HUES6 (cell line): ENCODE measurements around the gene WHAMM.
"Not testable (repeated sequence)": the region's sequence is repeated elsewhere in the genome, so short reads cannot be mapped to it uniquely, and the experiment has no call there.

Experiments
- H3K27ac ChIP-seq: 2 replicates; pipeline ENCODE4 v1.7.0; 2013; ENCODE audit warnings: low read depth, mild to moderate bottlenecking, low read length, inconsistent platforms
- H3K27me3 ChIP-seq: 2 replicates; pipeline ENCODE4 v1.6.1; 2013; ENCODE audit warnings: low read length; ENCODE audit not compliant: control insufficient read depth, insufficient read depth
- H3K36me3 ChIP-seq: 2 replicates; pipeline ENCODE4 v1.6.1; 2013; ENCODE audit warnings: low read length; ENCODE audit not compliant: control insufficient read depth, insufficient read depth
- H3K4me1 ChIP-seq: 2 replicates; pipeline ENCODE4 v1.6.1; 2013; ENCODE audit warnings: low read length; ENCODE audit not compliant: control insufficient read depth, insufficient read depth
- H3K4me3 ChIP-seq: 2 replicates; pipeline ENCODE4 v1.5.1; 2013; ENCODE audit warnings: low read depth, low read length
- H3K9ac ChIP-seq: one replicate; pipeline ENCODE4 v1.6.1; 2013; ENCODE audit warnings: mild to moderate bottlenecking, low read length
- H3K9me3 ChIP-seq: 2 replicates; pipeline ENCODE4 v1.6.1; 2013; ENCODE audit warnings: low read depth, low read length; ENCODE audit not compliant: control insufficient read depth, insufficient read depth

WHAMM gene

DNA sequence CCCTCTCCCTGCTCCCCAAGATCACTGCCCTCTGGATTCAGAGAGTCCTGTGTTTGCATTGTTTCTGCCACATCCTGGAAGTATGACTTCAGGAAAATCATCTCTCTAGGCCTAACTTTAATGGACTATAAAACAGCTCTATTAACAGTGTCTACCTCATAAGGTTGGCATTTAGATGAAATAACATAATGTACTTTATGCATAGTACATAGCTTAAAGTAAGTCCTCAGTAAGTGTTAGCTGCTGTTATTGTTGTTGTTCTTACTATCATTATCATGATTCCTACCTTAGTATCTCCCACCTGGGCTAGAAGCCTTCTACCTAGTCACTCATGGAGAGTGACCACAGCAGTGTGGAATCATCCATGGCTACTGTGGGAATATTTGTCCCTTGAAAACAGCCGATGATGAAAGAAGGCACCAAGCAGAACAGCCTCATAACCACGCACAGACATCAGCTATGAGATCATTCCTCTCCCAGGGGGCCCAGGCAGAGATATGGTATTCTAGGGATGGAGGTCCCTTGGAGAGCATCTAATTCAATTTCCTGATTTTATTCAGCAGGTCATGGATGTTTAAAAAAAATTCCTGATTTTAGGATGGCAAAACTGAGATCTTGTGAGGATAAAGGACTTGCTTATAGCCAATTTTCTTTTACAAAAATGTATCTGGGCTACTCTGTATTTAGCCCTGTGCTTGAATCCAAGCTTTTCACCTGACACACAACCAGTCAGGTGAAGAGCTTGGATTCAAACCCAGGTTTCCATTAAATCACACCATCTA, 5.4 kb upstream of the WHAMM start:
- peaks cover 31% of the 10 kb centered on the region for H3K27me3 ChIP-seq
- no peaks in the 10 kb centered on the region for H3K36me3 ChIP-seq
- H3K9ac ChIP-seq = no peak overlapping the region
- peaks cover under 1% of the 10 kb centered on the region; the same call in 1 of the 2 replicates for H3K4me1 ChIP-seq
- H3K9me3 ChIP-seq = no peaks in the 10 kb centered on the region
- no peak overlapping the region for H3K4me3 ChIP-seq
- H3K27ac ChIP-seq = no peak overlapping the region

DNA sequence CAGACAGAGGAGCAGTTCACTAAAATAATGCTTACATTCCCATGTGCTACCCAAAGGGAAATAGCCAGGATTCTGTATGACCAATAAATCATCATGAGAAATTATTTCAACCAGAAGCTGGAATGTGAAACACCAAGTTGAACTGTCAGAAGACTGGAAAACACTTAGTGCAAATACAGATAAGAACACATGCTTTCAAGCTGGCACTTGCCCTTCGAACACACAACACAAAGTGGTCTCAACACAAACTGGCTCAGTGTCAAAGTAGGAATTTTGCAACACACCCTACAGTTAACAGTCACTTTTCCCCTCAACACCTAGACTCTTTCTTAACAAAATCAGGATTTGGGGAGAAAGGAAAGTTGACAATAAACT, 4.9 kb upstream of the WHAMM start:
- no peaks in the 10 kb centered on the region for H3K9me3 ChIP-seq
- peaks cover 31% of the 10 kb centered on the region for H3K27me3 ChIP-seq
- H3K4me1 ChIP-seq = peaks cover 3% of the 10 kb centered on the region; the same call in 1 of the 2 replicates
- no peak overlapping the region for H3K4me3 ChIP-seq
- no peak overlapping the region for H3K9ac ChIP-seq
- H3K36me3 ChIP-seq = no peaks in the 10 kb centered on the region
- no peak overlapping the region for H3K27ac ChIP-seq

DNA sequence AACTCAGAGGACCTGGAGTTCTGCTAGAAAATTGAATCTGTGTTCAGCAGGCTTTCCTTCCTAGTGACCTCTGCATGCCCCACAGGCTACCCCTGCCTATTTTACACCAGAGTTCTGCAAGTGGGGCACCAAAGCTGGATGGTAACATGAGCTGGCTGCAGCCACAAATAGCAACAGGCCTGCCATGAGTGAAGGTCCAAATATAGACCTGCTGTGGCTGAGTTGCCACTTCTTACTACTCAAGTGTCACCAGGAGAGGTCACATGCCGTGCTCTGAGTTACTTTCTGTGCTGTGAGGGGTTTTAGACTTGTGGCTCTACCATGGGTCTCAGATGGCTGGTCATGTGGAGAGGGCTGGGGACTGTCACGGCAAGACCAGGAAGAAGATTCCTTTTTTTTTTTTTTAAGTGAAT, 3.4 kb upstream of the WHAMM start, which contains the start of gene FSD2:
Gene FSD2 (minus strand): TSS at position 76 of the 413 bp plus-strand sequence. CDS start 18,679 bp downstream, outside the sequence.
- H3K4me3 ChIP-seq = no peak within 1 kb of the TSS
- peaks cover 3% of the 10 kb centered on the region; the same call in 1 of the 2 replicates for H3K4me1 ChIP-seq
- no peaks in the 10 kb centered on the region for H3K9me3 ChIP-seq
- no peak within 1 kb of the TSS for H3K27ac ChIP-seq
- H3K27me3 ChIP-seq = peaks cover 23% of the 10 kb centered on the region
- no peaks in the 10 kb centered on the region for H3K36me3 ChIP-seq
- no peak within 1 kb of the TSS for H3K9ac ChIP-seq

DNA sequence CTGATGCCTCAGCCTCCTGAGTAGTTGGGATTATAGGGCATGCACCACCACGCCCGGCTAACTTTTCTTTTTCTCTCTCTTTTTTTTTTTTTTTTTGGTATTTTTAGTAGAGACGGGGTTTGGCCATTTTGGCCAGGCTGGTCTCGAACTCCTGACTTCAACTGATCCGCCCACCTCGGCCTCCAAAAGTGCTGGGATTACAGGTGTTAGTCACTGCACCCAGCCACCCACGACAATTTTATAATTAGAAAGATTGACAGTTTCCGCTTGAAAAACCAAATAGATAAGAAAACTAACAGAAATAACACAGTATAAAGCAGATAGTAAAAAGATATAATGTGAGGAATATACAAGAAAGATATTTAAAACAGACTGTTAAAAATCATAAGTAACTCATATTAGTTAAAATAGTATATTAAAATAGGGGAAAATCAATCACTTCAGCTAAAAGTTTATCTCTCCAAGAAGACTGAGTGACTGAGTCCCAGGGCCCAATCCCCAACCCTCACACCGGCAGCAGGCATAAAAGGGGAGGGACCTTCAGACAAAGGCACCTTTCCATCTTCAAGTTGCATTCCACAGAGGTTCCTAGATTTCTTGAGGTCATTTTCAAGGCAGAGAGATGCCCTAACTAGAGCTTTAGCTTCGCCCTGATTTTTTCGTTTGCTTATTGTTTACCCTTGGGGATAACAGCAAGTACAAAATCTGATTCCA, 1.4 kb upstream of the WHAMM start:
- H3K27ac ChIP-seq = no peak overlapping the region
- H3K9ac ChIP-seq = no peak overlapping the region
- peaks cover 3% of the 10 kb centered on the region; the same call in 1 of the 2 replicates for H3K4me1 ChIP-seq

DNA sequence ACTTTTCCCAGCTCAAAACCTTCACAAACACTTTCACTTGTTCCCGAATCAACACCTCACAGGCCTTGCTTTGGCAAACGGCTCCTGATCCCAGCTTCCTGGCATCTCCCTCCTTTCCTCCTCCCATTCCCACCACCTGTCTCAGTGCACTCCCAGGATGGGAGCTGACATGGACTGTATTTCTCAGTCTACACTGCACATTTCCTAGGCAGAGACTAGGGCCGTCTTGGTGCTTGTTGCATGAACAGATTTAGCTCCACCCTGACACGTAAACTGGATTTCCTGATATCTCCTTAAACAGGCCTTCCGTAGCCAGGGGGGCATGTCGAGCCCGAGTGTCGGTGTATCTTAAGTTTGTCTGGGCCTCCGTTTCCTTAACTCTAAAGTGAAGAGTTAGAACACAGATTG, 790 bp upstream of the WHAMM start:
- Histone ChIP-seq H3K27me3 (no peaks in the 10 kb centered on the region), H3K36me3 (0 out of 2 replicates have a peak, but pooled peaks cover 2% of the 10 kb centered on the region), H3K4me3 (0 out of 2 replicates have a peak overlapping the region, but pooled peaks have one; percentile 99), H3K4me1 (peaks cover 3% of the 10 kb centered on the region; the same call in 1 of the 2 replicates), H3K27ac (no peak overlapping the region), H3K9ac (no peak overlapping the region), H3K9me3 (no peaks in the 10 kb centered on the region)

More for the DNA sequence above, 1.4 kb upstream of the WHAMM start:
- Histone ChIP-seq H3K9me3 (no peaks in the 10 kb centered on the region), H3K36me3 (no peaks in the 10 kb centered on the region), H3K4me3 (no peak overlapping the region), H3K27me3 (peaks cover 3% of the 10 kb centered on the region; the same call in 1 of the 2 replicates)

DNA sequence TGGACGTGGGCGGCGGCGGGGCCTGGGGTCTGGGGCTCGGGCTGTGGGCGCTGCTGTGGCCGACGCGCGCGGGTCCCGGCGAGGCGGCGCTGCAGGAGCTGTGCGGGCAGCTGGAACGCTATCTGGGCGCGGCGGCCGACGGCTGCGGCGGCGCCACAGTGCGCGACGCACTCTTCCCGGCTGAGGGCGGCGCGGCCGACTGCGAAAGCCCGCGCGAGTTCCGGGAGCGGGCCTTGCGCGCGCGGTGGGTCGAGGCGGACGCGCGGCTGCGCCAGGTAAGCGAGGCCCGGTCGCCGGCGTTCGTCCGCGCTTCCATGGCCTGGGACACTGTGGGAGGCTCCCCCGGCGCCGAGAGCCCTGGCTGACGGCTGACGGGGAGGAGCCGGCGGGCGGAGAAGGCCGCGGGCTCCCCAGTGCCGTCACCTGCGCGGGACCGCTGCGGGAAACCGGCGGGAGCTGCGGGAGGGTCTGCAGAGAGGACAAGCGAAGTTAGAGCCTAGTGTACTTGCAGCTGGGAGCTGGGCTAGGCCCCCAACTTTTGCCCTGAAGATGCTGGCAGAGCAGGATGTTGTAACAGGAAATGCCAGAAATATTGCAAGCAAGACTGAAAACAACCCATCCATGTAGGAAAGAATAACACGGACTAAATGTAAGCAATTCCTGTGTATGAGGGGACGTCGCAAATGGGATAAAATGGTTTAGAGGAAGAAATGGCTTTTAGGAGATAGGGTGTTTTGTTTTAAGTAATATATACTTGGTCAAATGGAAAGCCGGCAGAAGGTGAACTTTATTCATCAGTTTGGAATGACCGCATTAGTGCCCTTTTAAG, 847 bp downstream of the WHAMM start:
- H3K9ac ChIP-seq = peak overlapping the region; percentile 82
- peak overlapping the region; percentile 99 for H3K4me3 ChIP-seq
- H3K27me3 ChIP-seq = no peaks in the 10 kb centered on the region
- no peak overlapping the region; the same call in 1 of the 2 replicates for H3K27ac ChIP-seq
- no peaks in the 10 kb centered on the region for H3K9me3 ChIP-seq
- peaks cover 11% of the 10 kb centered on the region for H3K36me3 ChIP-seq
- H3K4me1 ChIP-seq = peaks cover 3% of the 10 kb centered on the region; the same call in 1 of the 2 replicates

DNA sequence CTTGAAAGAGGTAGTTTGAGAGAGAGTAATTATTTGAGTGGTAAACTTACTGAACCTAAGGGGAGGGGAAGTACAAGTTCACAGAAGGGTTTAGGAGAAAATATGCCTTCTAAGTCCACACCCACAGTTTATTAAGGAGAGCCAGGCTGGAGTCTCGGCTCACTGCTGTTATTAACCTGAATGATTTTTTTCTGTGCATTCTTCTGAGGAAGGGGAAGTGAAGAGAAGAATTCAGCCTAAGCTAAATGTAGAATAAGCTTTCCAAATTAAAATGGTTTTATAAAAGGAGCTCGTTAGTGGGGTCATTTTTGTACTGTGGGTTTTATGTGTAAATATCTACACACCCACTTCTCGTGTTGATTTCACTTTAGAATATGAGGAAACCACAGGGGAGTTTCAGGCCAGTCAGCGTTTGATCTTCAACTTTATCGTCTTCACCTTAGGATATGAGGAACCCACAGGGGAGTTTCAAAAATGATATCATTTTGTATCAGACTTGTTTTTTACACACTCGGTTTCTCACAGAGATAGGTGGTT, 1.5 kb downstream of the WHAMM start:
- peak overlapping the region; percentile 82 for H3K9ac ChIP-seq
- no peaks in the 10 kb centered on the region for H3K27me3 ChIP-seq
- H3K9me3 ChIP-seq = no peaks in the 10 kb centered on the region
- peak overlapping the region; percentile 99 for H3K4me3 ChIP-seq
- peaks cover 17% of the 10 kb centered on the region for H3K36me3 ChIP-seq
- no peak overlapping the region for H3K27ac ChIP-seq
- peaks cover 3% of the 10 kb centered on the region; the same call in 1 of the 2 replicates for H3K4me1 ChIP-seq

DNA sequence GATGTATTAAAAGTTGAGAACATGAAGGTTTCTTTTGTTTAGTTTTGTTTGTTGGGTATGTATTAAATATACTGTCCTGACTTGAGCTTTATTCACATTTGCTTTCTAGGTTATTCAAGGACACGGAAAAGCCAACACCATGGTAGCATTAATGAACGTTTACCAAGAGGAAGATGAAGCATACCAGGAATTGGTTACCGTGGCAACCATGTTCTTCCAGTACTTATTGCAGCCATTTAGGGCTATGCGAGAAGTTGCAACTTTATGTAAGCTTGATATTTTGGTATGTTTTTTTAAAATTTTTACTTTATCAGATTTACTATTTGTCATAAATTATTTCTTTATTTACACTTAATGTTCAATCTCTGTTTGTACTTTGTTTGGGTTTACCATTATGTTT, 3.6 kb downstream of the WHAMM start:
- Histone ChIP-seq H3K27ac (no peak overlapping the region), H3K27me3 (no peaks in the 10 kb centered on the region), H3K9me3 (no peaks in the 10 kb centered on the region), H3K9ac (no peak overlapping the region), H3K36me3 (peaks cover 35% of the 10 kb centered on the region), H3K4me3 (no peak overlapping the region), H3K4me1 (peaks cover 3% of the 10 kb centered on the region; the same call in 1 of the 2 replicates)

DNA sequence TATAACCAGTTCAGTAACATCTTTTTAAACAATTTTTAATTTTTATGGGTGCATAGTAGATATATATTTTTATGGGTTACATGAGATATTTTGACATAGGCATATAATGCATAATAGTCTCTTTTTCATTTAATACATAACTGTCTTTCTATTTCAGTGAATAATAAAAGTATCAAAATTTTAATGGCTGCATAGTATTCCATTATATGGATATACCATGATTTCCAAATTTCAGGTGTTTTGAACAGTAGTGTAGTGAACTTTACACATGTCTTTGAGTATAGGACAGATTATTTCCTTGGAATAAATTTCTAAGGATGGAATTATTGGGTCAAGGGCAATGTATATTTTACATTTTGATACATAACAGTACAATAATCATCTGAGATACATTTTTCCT, 10.7 kb downstream of the WHAMM start:
- Histone ChIP-seq H3K27me3 (no peaks in the 10 kb centered on the region), H3K36me3 (peaks cover 63% of the 10 kb centered on the region)

DNA sequence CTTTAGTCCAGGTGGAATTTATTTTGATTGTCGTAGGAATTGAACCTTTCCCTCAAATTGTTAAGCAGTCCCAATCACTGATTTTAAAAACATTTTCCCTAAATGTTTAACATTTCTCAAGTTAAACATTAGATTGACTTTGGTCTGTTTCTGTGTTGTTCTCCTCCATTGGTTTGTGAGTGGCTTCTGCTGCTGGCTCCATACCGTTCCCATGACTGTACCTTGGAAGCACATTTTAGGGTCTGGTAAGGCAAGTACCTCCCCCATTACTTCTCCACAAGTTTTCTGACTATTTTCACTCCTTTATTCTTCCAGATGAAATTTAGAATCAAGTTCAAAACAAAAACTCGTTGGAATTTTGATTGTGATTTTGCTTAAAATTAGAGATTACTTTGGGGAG, 12.0 kb downstream of the WHAMM start:
- peaks cover 60% of the 10 kb centered on the region for H3K36me3 ChIP-seq
- not testable (repeated sequence) for H3K27ac ChIP-seq, H3K4me3 ChIP-seq, H3K9ac ChIP-seq, H3K4me1 ChIP-seq, H3K9me3 ChIP-seq, H3K27me3 ChIP-seq

More for the DNA sequence above, 10.7 kb downstream of the WHAMM start:
- no peaks in the 10 kb centered on the region for H3K4me1 ChIP-seq
- no peak overlapping the region for H3K27ac ChIP-seq
- no peaks in the 10 kb centered on the region for H3K9me3 ChIP-seq
- H3K4me3 ChIP-seq = no peak overlapping the region
- no peak overlapping the region for H3K9ac ChIP-seq
